Astrocyte of the cerebellum (primary cell): ENCODE results near the gene AGT.

Experiments used
- DNase-seq: peaks from one replicate; pipeline ENCODE4 v3.0.0-alpha.2; 2011; ENCODE audit warnings: low read depth
- H3K4me3 ChIP-seq: 2 replicates; pipeline ENCODE4 v1.5.1; 2011; ENCODE audit warnings: mild to moderate bottlenecking, low read depth, low read length, moderate library complexity
- CTCF ChIP-seq: IDR thresholded peaks from 2 replicates; pipeline ENCODE4 v1.5.1; 2012; ENCODE audit warnings: low read length, low read depth, moderate library complexity, mild to moderate bottlenecking; ENCODE audit errors: missing control alignments
- in situ Hi-C: cut with HindIII; loops from 2 replicates; pipeline ENCODE4 v1.10.0; 2017; ENCODE audit warnings: low sequenced_read_pairs

Gene AGT

GRCh38 chr1:230682882-230683610 is 30.9 kb downstream of the AGT start:
- in situ Hi-C loops = no loop called here
- no peak for DNase-seq
- TF ChIP-seq CTCF = no peak
- no peak overlapping the region for H3K4me3 ChIP-seq

DNA sequence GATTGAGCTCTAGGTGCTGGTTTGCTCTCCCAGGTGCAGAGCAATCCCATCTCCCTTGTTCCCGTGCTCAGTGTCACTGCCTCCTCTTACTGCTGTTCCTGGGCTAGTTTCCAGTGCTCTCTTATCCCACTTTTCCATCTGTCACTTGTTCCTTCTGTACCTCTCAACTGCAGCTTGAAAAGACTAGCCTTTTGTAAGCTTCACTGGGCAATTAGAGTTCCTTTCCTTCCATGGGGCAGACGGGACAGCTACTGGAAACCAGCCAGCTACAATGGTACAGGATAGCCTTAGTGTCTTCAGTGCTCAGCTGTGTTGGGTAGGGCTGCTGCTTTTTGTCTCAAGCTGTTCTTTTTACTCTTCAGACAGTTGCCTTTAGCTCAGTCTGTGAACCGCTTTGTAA is 31.6 kb downstream of the AGT start:
- in situ Hi-C loops = no loop called here
- no peak for TF ChIP-seq CTCF
- H3K4me3 ChIP-seq = no peak overlapping the region
- DNase-seq = no peak

- no peak for TF ChIP-seq CTCF
- H3K4me3 ChIP-seq = no peak overlapping the region
- peak; percentile 69 for DNase-seq
- in situ Hi-C loops = no loop called here
These were observed 32.3 kb downstream of the AGT start for GRCh38 chr1:230681599-230681998.

GRCh38 chr1:230680300-230681025 is 33.5 kb downstream of the AGT start:
- in situ Hi-C loops = no loop called here
- no peak for DNase-seq
- no peak for TF ChIP-seq CTCF
- no peak overlapping the region for H3K4me3 ChIP-seq

DNA sequence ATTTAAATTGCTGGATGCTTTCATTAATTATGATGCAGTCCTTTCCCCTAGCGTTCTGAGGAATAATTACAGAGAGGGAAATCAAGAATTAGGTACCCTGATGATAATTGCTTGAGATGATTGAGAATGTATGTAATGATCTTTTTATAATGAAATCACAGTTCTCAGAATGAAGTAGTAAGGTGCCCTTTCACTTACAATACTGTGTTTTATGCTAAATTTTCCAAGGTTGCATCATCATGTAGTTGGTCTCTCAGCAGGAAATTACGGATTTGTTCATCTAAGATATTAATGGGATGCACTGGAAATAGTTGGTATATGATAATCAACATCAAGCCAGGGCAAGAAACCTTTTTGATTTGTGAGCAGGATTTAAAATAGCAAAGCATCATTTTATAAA is 34.1 kb downstream of the AGT start:
- DNase-seq = no peak
- in situ Hi-C loops = no loop called here
- no peak for TF ChIP-seq CTCF
- H3K4me3 ChIP-seq = no peak overlapping the region

DNA sequence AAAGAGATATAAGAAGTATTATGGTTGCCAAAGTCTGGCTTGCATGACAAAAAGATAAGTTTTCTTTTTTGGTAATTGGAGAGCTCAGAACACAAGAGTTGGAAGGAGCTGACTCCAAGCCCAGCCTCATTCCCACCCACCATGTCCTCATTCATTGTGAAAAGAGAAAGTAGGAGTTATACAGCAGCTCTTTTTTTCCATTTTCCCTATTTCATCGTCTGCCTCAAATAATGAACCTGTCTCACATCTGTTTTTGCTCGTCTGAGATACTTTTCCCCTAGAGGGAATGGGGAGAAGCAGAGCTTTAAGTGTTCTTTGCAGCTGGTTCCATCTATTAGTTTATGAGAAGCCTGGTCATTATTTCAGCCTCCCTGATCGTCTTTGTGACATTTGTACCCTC is 34.7 kb downstream of the AGT start:
- DNase-seq = no peak
- TF ChIP-seq CTCF = no peak
- H3K4me3 ChIP-seq = no peak overlapping the region
- in situ Hi-C loops = no loop called here
